ENCODE measurements around the gene ZMYND15. TPM values are rescaled to one million over a fixed set of nuclear protein-coding genes. Genes with fewer than 3 reads are reported as not detected.

The ZMYND15 gene
- total RNA-seq, 1 experiment from 2014 or later, result 2.8 TPM

DNA sequence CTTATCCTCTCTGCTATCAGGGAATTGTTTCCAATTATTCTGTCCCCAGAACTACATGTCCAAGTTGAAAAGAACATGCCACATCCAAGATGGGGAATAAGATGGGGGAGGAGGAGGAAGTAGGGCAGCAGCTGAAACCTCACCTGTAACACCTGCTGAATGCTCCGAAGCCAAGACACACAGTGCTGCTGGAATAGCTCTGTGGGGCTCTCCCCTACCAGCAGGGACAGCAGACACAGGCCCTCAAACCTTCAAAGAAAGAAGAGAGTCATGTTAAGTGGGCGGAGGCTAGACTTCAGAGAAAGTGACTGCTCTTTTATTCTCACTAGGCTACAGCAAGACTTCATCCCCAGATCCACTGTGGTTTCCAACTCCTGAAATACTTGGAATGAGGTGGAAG lies 48.9 kb upstream of the ZMYND15 start:
- POLR2A ChIA-PET, result no interaction called here
- H3K4me3 ChIP-seq (replicated peaks in 1 of 2; ENCODE audit: low read depth in 1 of 2, low read length in 2 of 2), result no peak overlapping the region
- H3K9me2 ChIP-seq (ENCODE audit: insufficient read depth), result no peaks in the 10 kb centered on the region
- RAD21 ChIA-PET (ENCODE audit: low non-redundant PET in 1 of 2, low total read pairs in 2 of 2, uncharacterized antibody in 2 of 2, unreplicated experiment in 2 of 2), result no interaction called here
- ATAC-seq (no peak), DNase-seq (ENCODE audit: low read depth, low spot score) (no peak)
- H3K27ac ChIP-seq (ENCODE audit: low read depth, low read length), result no peak overlapping the region
- no peaks in the 10 kb centered on the region for H3K4me1 ChIP-seq (ENCODE audit: control insufficient read depth in 1 of 2, insufficient read depth in 2 of 2, low read length in 2 of 2)
- BruUV-seq (replicated peaks), result no TSS peak
- no peak overlapping the region for H2AFZ ChIP-seq (ENCODE audit: low read depth, low read length, poor library complexity, severe bottlenecking)
- H3K9me3 ChIP-seq (ENCODE audit: control insufficient read depth in 1 of 2, insufficient read depth in 1 of 2, low read depth in 1 of 2, low read length in 2 of 2), result no peaks in the 10 kb centered on the region
- no peaks in the 10 kb centered on the region for H3K27me3 ChIP-seq (ENCODE audit: insufficient read depth, low read length)
- no peak overlapping the region for H3K4me2 ChIP-seq (ENCODE audit: low read length)
- no peak overlapping the region for H3K9ac ChIP-seq (ENCODE audit: low read length)
- intact Hi-C loops (cut with micrococcal nuclease), result no loop called here
- peaks cover 96% of the 10 kb centered on the region for H3K79me2 ChIP-seq (ENCODE audit: insufficient read depth, low read length)
- CTCF ChIA-PET, result no interaction called here
- TF ChIP-seq, protein P1, sequence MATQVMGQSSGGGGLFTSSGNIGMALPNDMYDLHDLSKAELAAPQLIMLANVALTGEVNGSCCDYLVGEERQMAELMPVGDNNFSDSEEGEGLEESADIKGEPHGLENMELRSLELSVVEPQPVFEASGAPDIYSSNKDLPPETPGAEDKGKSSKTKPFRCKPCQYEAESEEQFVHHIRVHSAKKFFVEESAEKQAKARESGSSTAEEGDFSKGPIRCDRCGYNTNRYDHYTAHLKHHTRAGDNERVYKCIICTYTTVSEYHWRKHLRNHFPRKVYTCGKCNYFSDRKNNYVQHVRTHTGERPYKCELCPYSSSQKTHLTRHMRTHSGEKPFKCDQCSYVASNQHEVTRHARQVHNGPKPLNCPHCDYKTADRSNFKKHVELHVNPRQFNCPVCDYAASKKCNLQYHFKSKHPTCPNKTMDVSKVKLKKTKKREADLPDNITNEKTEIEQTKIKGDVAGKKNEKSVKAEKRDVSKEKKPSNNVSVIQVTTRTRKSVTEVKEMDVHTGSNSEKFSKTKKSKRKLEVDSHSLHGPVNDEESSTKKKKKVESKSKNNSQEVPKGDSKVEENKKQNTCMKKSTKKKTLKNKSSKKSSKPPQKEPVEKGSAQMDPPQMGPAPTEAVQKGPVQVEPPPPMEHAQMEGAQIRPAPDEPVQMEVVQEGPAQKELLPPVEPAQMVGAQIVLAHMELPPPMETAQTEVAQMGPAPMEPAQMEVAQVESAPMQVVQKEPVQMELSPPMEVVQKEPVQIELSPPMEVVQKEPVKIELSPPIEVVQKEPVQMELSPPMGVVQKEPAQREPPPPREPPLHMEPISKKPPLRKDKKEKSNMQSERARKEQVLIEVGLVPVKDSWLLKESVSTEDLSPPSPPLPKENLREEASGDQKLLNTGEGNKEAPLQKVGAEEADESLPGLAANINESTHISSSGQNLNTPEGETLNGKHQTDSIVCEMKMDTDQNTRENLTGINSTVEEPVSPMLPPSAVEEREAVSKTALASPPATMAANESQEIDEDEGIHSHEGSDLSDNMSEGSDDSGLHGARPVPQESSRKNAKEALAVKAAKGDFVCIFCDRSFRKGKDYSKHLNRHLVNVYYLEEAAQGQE (IDR thresholded peaks at IDR 0.05; ENCODE audit: low read depth), result no peak
- TF ChIP-seq EZH2 (IDR thresholded peaks at IDR 0.05) (no peak), CEBPB (IDR thresholded peaks at IDR 0.05; ENCODE audit: low read depth) (no peak), ELF1 (IDR thresholded peaks at IDR 0.05; ENCODE audit: borderline replicate concordance, low read depth) (no peak), SRF (IDR thresholded peaks at IDR 0.05; ENCODE audit: low read depth) (no peak), ZFX (IDR thresholded peaks at IDR 0.05) (no peak), CBX3 (IDR thresholded peaks at IDR 0.05; ENCODE audit: low read depth) (no peak), SP1 (IDR thresholded peaks at IDR 0.05; ENCODE audit: low read depth) (no peak), EZH2phosphoT487 (IDR thresholded peaks at IDR 0.05; ENCODE audit: borderline replicate concordance) (no peak), TCF7L2 (IDR thresholded peaks at IDR 0.05; ENCODE audit: borderline replicate concordance, extremely low read depth, insufficient read depth, insufficient read length) (no peak), JUND (IDR thresholded peaks at IDR 0.05) (no peak)
- TF ChIP-seq, protein P2, sequence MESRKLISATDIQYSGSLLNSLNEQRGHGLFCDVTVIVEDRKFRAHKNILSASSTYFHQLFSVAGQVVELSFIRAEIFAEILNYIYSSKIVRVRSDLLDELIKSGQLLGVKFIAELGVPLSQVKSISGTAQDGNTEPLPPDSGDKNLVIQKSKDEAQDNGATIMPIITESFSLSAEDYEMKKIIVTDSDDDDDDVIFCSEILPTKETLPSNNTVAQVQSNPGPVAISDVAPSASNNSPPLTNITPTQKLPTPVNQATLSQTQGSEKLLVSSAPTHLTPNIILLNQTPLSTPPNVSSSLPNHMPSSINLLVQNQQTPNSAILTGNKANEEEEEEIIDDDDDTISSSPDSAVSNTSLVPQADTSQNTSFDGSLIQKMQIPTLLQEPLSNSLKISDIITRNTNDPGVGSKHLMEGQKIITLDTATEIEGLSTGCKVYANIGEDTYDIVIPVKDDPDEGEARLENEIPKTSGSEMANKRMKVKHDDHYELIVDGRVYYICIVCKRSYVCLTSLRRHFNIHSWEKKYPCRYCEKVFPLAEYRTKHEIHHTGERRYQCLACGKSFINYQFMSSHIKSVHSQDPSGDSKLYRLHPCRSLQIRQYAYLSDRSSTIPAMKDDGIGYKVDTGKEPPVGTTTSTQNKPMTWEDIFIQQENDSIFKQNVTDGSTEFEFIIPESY (IDR thresholded peaks at IDR 0.05; ENCODE audit: extremely low read depth, insufficient replicate concordance, low read length), result no peak
- H4K20me1 ChIP-seq (ENCODE audit: insufficient read depth), result peaks cover 8% of the 10 kb centered on the region; the same call in 1 of the 2 replicates
- H3K36me3 ChIP-seq (ENCODE audit: control insufficient read depth in 1 of 2, insufficient read depth in 2 of 2, low read length in 2 of 2), result peaks cover 19 to 41% of the 10 kb centered on the region in 2 experiments; a peak in 3 of 4 replicates
